Skeletal muscle cell (primary cell): ENCODE measurements around the gene SLC47A1.
A peak's percentile ranks its signal among the peaks of the same experiment; 100 is the strongest.
"Not testable (repeated sequence)": the region's sequence is repeated elsewhere in the genome, so short reads cannot be mapped to it uniquely, and the experiment has no call there.

Experiments used
- DNase-seq: peaks from one replicate; pipeline ENCODE4 v3.0.0-alpha.2; 2010; ENCODE audit warnings: low read depth
- H3K4me3 ChIP-seq: 2 replicates; pipeline ENCODE4 v1.5.1; 2011; ENCODE audit warnings: low read depth, mild to moderate bottlenecking, control low read depth, low read length, moderate library complexity

The SLC47A1 gene, protein sequence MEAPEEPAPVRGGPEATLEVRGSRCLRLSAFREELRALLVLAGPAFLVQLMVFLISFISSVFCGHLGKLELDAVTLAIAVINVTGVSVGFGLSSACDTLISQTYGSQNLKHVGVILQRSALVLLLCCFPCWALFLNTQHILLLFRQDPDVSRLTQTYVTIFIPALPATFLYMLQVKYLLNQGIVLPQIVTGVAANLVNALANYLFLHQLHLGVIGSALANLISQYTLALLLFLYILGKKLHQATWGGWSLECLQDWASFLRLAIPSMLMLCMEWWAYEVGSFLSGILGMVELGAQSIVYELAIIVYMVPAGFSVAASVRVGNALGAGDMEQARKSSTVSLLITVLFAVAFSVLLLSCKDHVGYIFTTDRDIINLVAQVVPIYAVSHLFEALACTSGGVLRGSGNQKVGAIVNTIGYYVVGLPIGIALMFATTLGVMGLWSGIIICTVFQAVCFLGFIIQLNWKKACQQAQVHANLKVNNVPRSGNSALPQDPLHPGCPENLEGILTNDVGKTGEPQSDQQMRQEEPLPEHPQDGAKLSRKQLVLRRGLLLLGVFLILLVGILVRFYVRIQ

DNA sequence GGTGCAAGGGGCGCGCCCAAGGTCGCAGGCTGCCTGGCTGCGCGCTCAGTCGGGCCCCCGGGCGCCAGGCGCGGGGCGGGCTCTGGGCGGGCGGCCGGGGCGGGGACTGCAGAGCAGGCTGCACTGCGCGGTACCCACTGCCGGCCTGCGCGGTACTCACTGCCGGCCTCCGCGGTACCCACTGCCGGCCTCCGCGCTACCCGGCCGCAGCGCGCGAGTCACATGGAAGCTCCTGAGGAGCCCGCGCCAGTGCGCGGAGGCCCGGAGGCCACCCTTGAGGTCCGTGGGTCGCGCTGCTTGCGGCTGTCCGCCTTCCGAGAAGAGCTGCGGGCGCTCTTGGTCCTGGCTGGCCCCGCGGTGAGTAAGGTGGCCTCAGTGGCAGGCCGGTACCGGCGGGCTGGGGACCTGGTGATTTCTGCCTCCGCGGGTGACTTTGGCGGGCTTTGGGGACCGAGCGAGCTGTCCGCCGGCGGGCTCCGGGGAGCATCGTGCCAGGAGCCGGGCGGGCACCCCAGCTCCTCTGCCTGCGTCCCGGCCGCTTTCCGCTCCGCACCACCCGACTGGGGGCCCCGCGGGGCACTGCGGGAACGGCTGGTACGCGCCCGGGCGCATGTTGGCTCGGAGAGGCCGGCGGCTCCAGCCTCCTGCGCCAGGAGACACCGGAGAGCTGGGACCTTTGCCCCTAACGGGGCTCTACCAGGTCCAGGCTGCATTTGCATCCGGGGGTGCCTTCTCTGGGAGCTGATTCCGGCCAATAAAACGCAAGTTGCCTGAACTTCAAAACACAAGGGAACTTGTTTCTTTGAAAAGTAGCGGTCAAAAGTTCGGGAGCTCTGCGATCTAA is at the start of gene SLC47A1:
SLC47A1 (plus strand) TSS at position 137 of the 844 bp plus-strand sequence; CDS start at position 223, 86 bp downstream.
- H3K4me3 ChIP-seq = peak within 1 kb of the TSS; percentile 36
- DNase-seq = no peak

- no peak for DNase-seq
- H3K4me3 ChIP-seq = no peak overlapping the region
Observed at GRCh38 chr17:19485800-19486340, 47.8 kb upstream of the SLC47A1 start.

- DNase-seq = no peak
- no peak overlapping the region for H3K4me3 ChIP-seq
Observed at GRCh38 chr17:19486351-19487023, 47.2 kb upstream of the SLC47A1 start.

- no peak for DNase-seq
- no peak overlapping the region for H3K4me3 ChIP-seq
Observed at GRCh38 chr17:19487024-19487600, 46.5 kb upstream of the SLC47A1 start.

- no peak for DNase-seq
- no peak overlapping the region for H3K4me3 ChIP-seq
Observed at GRCh38 chr17:19492141-19492540, 41.5 kb upstream of the SLC47A1 start.

DNA sequence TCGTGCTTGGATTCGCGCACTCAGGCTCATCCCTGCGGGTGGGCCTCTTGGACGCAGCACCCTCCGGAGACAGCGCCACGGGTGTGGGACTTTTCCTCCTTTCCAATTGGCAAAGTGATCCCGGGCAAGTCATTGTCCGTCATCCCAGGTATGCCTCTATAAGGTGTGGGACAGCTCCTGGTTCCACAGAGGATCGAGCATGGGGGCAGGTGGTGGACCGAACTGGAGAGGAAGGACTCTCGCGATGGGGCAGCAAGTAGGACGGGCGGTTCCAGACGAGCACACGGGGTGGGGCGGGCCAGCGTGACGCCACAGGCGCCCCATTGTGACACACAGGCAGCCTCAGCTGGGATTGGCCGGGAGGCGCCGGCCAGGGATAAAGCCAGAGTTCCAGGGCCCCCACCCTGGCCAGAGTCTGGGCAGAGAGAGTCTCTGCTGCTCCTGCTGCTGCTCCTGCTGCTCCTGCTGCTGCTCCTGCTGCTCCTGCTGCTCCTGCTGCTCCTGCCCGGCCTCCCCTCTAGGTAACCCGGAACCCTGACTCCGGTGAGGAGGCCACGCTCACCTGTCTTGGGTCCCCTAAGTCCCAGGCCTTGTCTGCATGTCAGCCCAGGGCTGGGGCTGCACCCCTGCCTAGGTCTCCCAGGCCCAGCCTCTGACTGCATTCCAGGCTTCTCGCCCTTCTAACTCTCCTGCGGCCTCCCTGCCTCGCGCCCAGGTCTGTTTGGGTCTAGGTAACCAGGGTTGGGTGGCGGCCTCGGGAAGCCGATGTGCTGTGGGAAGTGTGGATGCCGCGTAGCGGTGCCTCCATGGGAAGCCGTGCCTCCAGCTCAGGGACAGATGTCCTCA is 38.5 kb upstream of the SLC47A1 start:
- H3K4me3 ChIP-seq = no peak overlapping the region
- DNase-seq = no peak

- no peak overlapping the region for H3K4me3 ChIP-seq
- DNase-seq = no peak
Observed at GRCh38 chr17:19495828-19496528, 37.7 kb upstream of the SLC47A1 start.

DNA sequence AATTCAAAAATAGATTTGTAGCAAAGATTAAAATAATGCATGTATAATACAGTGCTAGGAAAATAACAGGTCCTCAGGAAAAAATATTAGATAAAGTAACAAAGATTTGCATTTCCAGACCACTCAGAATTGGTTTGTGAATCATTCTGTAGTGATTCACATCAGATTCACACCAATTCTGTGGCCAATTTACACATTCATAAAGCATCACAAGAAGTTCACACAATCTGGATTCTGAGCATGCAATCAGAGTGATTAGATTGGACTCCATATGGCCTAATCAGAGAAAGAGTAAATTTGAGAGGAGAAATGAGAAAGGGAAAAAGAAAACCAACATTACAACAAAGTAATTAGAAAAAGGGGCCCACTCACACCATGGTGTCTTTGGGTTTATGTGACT is 36.0 kb upstream of the SLC47A1 start:
- H3K4me3 ChIP-seq = no peak overlapping the region
- no peak for DNase-seq

- no peak overlapping the region for H3K4me3 ChIP-seq
- DNase-seq = no peak
Observed at GRCh38 chr17:19501219-19501618, 32.4 kb upstream of the SLC47A1 start.

DNA sequence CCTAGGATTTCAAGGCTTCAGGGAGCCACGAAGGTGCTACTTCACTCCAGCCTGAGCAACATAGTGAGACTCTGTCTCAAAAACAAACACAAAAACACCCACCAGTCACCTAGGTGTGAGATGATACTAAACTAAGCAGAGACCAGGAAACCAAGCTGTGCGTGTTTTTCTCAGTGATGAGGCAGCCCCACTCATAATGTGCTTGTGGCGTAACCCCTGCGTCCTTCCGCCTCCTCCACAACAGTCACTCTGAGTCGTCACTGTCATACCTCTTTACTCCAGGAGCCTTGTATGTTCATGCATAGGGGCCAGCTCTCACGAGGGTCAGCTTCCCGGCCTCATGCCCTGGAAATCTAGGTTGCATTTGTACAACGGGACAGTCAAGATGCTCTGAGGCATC is 31.1 kb upstream of the SLC47A1 start:
- no peak overlapping the region for H3K4me3 ChIP-seq
- DNase-seq = no peak

DNA sequence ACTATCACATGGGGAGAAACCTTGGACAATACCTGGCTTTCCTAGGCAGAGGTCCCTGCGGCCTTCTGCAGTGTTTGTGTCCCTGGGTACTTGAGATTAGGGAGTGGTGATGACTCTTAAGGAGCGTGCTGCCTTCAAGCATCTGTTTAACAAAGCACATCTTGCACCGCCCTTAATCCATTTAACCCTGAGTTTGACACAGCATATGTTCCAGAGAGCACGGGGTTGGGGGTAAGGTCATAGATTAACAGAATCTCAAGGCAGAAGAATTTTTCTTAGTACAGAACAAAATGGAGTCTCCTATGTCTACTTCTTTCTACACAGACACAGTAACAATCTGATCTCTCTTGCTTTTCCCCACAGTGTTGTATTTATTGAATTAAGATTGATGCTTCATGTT is 28.1 kb upstream of the SLC47A1 start:
- H3K4me3 ChIP-seq, DNase-seq: not testable (repeated sequence)

- peak overlapping the region; percentile 79 for H3K4me3 ChIP-seq
- peak; percentile 69 for DNase-seq
Observed at GRCh38 chr17:19507775-19508576, 25.7 kb upstream of the SLC47A1 start.

DNA sequence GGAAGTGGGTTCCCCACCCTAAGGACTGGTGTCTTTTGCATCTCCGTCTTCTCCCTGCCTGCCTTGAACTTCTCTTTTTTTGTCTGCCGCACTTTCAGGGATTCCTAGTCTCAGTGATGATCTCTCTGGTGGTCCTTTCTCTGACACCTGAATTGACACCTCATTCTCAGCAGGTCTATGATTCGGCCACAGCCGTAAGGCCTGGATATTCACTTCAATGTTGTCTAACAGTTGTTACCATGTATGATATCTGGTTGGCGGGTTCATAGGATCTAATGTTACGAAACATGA is 25.1 kb upstream of the SLC47A1 start:
- H3K4me3 ChIP-seq = peak overlapping the region; percentile 79
- no peak for DNase-seq

DNA sequence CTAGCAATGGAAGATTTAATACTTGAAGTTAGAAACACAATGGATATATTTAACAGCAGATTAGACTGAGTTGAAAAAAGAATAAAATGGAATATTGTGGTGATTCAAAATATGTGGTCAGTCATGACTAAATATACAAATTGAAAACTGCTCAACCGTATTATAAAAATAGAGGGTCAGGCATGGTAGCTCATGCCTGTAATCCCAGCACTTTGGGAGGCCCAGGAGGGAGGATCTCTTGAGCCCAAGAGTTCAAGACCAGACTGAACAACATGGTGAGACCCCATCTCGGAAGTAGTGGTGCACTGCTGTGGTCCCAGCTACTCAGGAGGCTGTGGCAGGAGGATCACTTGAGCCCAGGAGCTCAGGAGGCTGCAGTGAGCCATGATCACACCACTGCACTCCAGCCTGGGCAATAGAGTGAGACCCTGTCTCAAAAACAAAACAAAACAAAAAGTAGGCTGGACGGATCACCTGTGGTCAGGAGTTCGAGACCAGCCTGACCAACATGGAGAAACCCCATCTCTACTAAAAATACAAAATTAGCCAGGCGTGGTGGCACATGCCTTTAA is 24.3 kb upstream of the SLC47A1 start:
- not testable (repeated sequence) for H3K4me3 ChIP-seq, DNase-seq

GRCh38 chr17:19510903-19511302 is 22.8 kb upstream of the SLC47A1 start:
- no peak overlapping the region for H3K4me3 ChIP-seq
- no peak for DNase-seq

DNA sequence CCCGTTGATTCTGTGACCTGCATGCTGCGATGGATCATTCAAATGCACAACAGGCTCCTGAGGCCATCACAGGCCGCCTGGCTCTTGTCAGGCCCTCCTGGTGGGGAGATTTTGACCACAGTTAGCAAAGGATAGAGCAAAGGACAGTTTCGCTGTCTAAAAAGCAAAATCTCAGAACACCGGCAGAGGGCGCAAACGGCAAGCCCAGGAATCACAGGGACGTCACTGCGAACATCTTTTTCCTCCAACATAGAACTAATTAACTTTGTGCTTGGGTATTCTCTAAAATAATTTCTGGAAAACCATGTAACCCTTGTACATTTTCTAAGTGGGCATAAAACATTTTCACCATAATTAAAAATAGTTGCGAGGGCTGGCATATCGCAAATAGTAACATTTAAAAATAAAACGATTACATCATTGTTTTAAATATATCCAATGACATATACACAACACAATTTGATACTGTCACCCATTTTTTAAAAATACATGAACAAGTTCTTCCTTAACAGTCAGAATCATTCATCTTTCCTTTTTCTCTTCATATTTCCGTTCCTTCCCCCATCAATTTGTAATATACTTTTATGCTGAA is 19.7 kb upstream of the SLC47A1 start:
- peak; percentile 12 for DNase-seq
- H3K4me3 ChIP-seq = no peak overlapping the region
